NT2/D1 (cell line): Measurements from ENCODE around the gene PIP5KL1.

Source experiments
- SUZ12 ChIP-seq: IDR thresholded peaks from 2 replicates; pipeline ENCODE4 v1.6.1; 2011; ENCODE audit not compliant: insufficient read length, insufficient read depth; ENCODE audit errors: extremely low read depth
- YY1 ChIP-seq: IDR thresholded peaks from 2 replicates; pipeline ENCODE4 v1.6.1; 2011; ENCODE audit not compliant: insufficient read length, insufficient read depth
- ZNF274 ChIP-seq: IDR thresholded peaks from 2 replicates; pipeline ENCODE4 v1.6.1; 2011; ENCODE audit warnings: mild to moderate bottlenecking, low read depth, low read length

DNA sequence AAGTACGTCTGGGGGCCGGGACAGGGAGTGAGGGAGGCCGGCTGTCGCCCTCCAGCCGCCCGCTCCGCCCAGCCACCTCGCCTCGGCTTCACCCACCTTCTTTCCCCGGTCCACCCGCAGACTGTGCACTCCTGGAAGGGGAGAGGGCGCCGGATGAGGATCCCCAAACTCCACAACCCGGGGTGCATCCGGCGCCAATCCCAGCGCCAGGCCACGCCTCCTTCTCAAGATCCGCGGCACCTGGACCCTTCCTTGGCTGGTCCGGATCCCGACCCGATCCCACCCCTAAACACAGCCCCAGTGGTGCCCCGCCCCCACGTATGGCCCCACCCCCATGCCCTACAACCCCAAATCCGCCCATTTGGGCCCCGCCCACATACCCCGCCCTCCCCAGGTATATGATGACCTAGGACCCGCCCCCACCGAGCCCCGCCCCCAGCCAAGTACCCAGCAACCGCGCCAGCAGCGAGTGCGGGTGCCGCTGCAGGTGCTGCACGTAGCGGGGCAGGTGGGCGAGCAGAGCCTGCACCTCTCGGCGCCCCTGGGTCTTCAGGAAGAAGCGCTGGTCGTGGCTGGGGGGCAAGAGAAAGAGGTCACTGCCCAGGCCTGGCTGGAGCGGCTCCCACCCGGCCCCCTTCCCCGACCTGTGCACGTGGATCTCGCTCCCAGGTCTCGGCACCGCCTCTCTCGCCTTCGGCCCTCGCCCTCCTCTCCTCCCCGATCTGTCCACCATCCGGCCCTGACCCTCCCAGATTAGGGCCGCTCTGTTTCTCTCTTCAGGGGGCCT, 3.2 kb downstream of the PIP5KL1 start:
- TF ChIP-seq ZNF274 (no peak), SUZ12 (no peak), YY1 (no peak)
